Right lung (tissue), 5 donors: ENCODE measurements around the gene CNTFR. TPM values are rescaled to one million over a fixed set of nuclear protein-coding genes. Genes with fewer than 3 reads are reported as not detected.

ENCODE experiments used
- DNase-seq, 2 donors: peaks; one replicate each; pipeline ENCODE4 v3.0.0-alpha.2; 2013
- polyA plus RNA-seq, 5 donors: library from polyadenylated mRNA; unstranded; fragments of 120-200 nt; gene quantifications; one replicate each; pipeline versions ENCODE4 v1.2.1 to v1.2.3, GENCODE V29; 2013; ENCODE audit warnings: inconsistent platforms in 1 of 5, low replicate concordance in 1 of 5; ENCODE audit not compliant: insufficient read length in 5 of 5, insufficient read depth in 1 of 5

Gene CNTFR
- polyA plus RNA-seq, 5 donors, result 24.2 to 42.1 (median 32.7) TPM

- DNase-seq, result no peak
Measured at GRCh38 chr9:34623374-34624235, 34.1 kb upstream of the CNTFR start.

- DNase-seq, result peak; percentile 85 to 92
Measured at GRCh38 chr9:34620061-34620994, 30.8 kb upstream of the CNTFR start, which contains the start of gene DCTN3. Gene DCTN3 (minus strand): TSS chr9:34620495. CDS start chr9:34620464, 31 bp downstream.

- DNase-seq, result no peak
Measured at GRCh38 chr9:34615132-34615531, 25.6 kb upstream of the CNTFR start.

GRCh38 chr9:34612788-34613390, 23.4 kb upstream of the CNTFR start:
- peak; percentile 64 to 78 for DNase-seq

- DNase-seq, result peak; percentile 89 to 90
Measured at GRCh38 chr9:34611811-34612787, 22.6 kb upstream of the CNTFR start, which contains the start of gene RPP25L. Gene RPP25L (minus strand): TSS chr9:34612097. CDS start chr9:34611296, 801 bp downstream.

- DNase-seq, result no peak
Measured at GRCh38 chr9:34611251-34611810, 21.8 kb upstream of the CNTFR start.

GRCh38 chr9:34610434-34611206, 21.1 kb upstream of the CNTFR start:
- no peak for DNase-seq

- DNase-seq, result no peak
Measured at GRCh38 chr9:34607331-34607730, 17.8 kb upstream of the CNTFR start.

GRCh38 chr9:34606905-34607304, 17.4 kb upstream of the CNTFR start:
- DNase-seq, result no peak

GRCh38 chr9:34606190-34606589, 16.7 kb upstream of the CNTFR start:
- no peak for DNase-seq

- peak; percentile 62 to 80 for DNase-seq
Measured at GRCh38 chr9:34603610-34604231, 14.2 kb upstream of the CNTFR start.

- DNase-seq, result no peak
Measured at GRCh38 chr9:34601937-34602573, 12.5 kb upstream of the CNTFR start.

GRCh38 chr9:34600908-34601307, 11.4 kb upstream of the CNTFR start:
- no peak for DNase-seq

- no peak for DNase-seq
Measured at GRCh38 chr9:34599546-34599945, 10.0 kb upstream of the CNTFR start.

- no peak for DNase-seq
Measured at GRCh38 chr9:34594177-34594576, 4.7 kb upstream of the CNTFR start.

- peak; percentile 59 to 68 for DNase-seq
Measured at GRCh38 chr9:34592895-34593601, 3.5 kb upstream of the CNTFR start.
